Epithelial cell of prostate (primary cell): ENCODE data around the gene SLC10A3.
A peak's percentile ranks its signal among the peaks of the same experiment; 100 is the strongest.
"Not testable (repeated sequence)": the region's sequence is repeated elsewhere in the genome, so short reads cannot be mapped to it uniquely, and the experiment has no call there.

ENCODE experiments used
- DNase-seq: peaks from one replicate; pipeline ENCODE4 v3.0.0-alpha.2; 2011; ENCODE audit warnings: low read depth, low spot score
- H3K27ac ChIP-seq: fragments of 450-650 bp; 2 replicates; pipeline ENCODE4 v1.5.1; 2017; ENCODE audit warnings: mild to moderate bottlenecking

SLC10A3 gene

DNA sequence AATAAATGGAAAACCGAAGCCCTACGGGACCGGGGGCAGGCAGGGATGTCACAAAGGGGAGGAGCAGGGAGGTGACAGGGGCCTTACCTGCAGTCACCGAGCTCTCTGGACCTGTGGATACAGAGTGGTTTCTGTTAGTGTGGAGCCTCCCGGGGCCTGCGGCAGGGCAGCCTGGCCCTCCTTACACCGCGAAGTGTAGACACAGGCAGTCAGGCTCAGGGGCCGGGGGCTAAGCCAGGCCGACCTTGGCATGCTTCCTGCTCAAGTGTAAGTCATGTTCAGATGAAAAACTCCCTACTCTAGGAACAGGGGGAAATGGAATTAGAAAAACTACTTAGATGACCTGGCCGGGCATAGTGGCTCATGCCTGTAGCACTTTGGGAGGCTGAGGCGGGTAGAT is 21.3 kb upstream of the SLC10A3 start:
- no peak for DNase-seq
- no peak overlapping the region for H3K27ac ChIP-seq

DNA sequence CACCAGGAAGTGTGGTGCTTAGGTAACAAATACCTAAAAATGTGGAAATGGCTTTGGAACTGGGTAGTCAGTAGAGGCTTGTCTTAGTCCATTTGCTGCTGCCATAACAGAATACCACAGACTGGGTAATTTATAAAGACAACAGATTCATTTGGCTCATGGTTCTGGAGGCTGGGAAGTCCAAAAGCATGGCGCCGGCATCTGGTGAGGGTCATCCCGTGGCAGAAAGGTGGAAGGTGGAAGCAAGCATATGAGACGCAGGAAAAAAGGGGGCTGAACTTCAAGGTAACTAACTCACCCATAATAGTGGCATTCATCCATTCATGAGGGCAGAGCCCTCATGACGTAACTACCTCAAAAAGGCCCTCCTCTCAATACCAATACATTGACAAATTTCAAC is 19.0 kb upstream of the SLC10A3 start:
- no peak for DNase-seq

DNA sequence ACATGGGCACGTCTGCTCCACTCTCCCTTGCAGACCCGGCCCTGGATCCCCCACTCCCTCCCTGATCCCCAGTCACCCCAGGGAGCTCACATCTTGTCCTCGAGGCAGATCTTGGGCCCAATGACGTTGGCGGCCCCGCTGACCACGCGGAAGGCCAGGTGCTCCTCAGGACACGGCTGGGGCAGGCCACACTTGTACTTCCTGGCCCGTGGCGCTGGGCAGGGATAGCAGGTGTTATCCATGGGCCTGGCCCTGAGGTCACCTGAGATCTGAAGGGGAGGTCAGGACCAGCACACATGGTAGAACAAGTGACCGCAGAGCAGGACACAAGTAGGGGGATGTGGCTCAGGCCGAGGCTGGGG is 17.9 kb upstream of the SLC10A3 start:
- H3K27ac ChIP-seq = no peak overlapping the region
- no peak for DNase-seq

More for the DNA sequence above, 19.0 kb upstream of the SLC10A3 start:
- H3K27ac ChIP-seq = no peak overlapping the region

DNA sequence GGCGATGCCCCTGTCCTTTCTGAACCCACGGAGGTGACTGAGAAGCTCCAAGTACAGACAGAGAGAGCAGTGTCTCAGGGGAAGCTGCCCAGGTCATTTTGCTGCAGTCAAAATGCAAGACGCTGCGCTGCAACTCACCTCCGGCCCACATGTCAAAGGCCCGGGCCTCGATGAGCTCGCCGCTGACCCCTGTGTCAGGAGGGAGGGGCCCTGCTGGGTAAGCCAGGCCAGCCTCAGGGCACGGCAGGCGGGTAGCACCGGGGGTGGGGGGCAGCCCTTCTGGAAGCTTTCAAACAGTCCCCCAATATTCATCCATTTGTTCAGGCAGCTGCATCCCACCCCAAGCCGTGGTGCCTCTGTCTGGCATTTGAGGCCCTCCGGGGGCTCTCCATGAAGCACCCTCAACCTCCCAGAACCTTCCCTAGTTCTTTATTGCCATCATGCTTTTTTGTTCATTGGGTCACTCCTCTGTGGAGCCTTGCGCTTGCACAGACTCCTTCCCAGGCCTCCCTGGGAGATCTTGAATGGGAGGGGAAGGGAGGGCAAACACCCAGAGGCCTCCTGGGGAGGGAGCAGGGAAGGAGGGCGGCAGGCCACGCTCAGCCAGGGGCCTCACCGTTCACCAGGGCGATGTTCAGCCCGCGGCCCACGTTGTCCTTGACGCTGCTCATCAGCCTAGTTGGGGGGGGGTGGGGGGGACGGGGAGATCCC is 17.4 kb upstream of the SLC10A3 start:
- no peak overlapping the region for H3K27ac ChIP-seq
- no peak for DNase-seq

DNA sequence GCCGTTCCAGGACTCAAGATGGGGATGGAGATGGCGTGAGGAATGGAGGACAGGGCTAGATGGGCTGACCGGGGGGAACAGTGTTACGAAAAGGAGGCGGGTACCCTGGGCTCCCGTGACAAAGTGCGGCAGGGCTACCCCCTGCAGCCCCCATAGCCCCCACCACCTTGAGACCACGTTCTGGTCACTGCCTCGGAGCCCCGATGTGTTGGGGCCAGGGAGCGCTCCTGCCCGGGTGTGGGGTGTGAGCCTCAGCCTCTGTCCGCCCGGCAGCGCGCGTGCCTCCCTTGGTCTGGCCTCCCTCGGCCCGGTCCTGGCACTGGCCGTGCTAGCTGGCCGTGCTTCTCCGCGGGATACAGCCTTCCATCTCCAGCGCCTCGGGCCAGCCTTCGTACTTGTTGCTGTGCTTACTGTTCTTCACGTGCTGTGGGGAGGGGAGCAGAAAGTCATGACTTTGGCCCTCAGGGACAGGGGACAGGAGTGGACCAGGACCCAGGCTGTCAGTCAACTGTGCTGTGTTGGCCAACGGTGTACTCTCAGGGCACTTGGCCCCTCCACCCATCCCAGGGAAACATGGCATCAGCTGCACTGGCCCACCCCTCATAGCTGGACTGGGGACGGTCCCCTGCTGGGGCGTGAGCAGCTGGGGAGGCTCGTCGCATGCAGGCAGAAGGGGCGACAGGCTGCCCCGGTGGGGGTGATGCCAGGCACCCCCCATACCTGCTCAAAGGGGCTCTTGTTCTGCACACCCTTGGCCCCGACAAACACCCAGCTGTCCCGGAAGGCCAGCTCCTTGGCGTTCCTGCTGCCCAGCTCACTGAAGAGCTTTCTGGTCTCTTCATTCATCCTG is 16.3 kb upstream of the SLC10A3 start:
- no peak for DNase-seq
- peak overlapping the region; percentile 50 for H3K27ac ChIP-seq

DNA sequence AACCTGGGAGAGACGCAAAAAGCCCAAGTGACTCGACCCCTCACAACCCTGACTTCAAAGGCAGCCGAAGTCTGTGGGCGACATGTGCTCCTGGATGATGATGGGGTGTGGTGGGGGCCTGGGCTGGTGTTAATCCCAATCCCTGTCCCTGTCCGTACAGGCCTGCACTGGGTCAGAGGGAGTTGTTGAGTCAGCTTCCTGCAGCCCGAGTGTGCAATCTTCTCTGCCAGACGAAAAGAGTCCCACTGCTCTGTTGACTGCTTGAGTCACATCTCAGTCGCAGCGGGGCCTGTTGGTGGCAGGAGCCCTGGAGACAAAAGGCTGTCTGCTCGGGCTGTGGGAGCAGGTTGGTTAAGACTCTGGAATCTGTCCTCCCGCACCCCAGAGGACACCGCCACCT is 15.3 kb upstream of the SLC10A3 start:
- H3K27ac ChIP-seq = peak overlapping the region; percentile 50
- DNase-seq = no peak

DNA sequence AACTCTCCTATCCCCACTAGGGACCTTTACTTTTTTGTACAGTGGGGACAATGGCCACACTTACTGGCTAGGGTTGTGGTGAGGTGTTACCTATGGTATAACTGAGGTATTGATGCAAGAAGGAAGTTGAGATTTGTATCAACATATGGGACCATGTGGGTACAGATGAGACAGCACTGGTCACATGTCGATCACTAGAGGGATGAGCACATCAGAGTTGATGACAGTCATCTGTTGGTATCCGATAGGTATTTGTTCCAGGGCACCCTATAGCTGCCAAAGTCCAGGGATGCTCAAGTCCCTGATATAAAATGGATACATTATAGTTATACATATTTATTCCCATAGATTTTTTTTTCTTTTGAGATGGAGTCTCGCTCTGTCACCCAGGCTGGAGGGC is 12.6 kb upstream of the SLC10A3 start:
- DNase-seq = no peak
- no peak overlapping the region for H3K27ac ChIP-seq

DNA sequence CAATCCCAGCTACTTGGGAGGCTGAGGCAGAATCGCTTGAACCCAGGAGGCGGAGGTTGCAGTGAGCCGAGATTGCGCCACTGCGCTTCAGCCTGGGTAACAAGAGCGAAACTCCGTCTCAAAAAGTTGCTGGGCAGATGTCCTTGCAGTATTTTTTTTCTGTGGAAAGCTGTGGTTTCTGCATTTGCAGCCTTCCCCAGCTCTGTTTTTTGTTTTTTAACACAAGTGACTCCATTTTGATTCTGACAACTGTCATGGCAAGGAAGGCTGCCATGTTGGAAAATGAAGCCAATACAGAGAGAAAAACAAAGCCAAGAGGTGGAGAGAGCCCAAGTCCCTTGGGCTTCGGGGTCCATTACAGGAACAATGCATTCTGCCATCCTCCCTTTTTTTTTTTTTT is 11.7 kb upstream of the SLC10A3 start:
- no peak overlapping the region for H3K27ac ChIP-seq
- DNase-seq = no peak

DNA sequence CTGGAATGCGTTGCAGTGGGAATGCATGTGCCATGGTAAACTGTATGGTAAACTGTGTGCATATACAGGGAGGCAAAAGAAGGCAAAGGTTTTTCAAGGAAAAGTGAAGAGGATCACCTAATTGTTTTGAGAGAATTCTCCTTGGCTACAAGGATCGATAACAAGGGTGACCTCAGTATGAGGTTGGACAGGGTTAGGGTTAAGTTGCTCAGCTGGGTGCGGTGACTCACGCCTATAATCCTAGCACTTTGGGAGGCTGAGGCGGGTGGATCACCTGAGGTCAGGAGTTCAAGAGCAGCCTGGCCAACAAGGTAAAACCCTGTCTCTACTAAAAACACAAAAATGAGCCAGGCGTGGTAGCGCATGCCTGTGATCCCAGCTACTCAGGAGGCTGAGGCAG is 11.0 kb upstream of the SLC10A3 start:
- not testable (repeated sequence) for H3K27ac ChIP-seq, DNase-seq

DNA sequence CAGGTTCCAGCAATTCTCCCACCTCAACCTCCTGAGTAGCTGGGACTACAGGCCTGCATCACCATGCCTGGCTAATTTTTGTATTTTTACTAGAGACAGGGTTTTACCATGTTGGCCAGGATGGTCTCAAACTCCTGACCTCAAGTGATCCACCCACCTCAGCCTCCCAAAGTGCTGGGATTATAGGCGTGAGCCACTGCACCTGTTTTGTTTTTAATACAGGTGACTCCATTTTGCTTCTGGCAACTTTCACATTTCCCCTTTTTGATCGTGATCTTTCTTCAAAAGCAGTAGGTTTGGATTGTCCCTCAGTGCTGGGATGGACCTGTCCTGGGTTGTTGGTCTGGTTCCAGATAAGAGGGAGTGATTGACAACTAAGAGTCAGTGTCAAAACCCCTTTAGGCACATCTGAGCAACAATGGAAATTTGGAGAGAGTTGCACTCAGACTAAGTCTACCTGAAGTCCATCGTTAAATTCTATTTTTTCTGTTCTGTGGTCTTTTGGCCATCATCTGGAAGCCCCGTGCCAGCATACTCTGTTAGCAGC is 6.2 kb upstream of the SLC10A3 start:
- not testable (repeated sequence) for H3K27ac ChIP-seq, DNase-seq

DNA sequence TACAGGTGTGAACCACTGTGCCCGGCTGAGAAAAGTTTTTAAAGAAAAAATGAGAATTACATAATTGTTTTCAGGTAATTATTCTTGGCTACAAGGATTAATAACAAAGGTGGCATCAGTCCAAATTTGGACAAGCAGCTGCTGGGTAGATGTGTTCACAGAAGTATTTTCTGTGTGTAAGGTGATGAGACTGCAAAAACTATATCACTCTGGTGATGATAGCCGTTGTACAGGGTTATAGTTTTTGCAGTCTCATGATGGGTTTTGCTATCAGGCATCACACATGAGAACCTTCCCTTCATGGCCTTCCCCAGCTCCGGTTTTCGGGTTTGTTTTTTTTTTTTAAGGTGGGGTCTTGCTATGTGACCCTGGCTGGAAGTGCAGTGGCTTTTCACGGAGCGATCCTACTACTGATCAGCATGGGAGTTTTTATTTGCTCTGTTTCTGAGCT is 5.1 kb upstream of the SLC10A3 start:
- H3K27ac ChIP-seq = no peak overlapping the region
- no peak for DNase-seq

DNA sequence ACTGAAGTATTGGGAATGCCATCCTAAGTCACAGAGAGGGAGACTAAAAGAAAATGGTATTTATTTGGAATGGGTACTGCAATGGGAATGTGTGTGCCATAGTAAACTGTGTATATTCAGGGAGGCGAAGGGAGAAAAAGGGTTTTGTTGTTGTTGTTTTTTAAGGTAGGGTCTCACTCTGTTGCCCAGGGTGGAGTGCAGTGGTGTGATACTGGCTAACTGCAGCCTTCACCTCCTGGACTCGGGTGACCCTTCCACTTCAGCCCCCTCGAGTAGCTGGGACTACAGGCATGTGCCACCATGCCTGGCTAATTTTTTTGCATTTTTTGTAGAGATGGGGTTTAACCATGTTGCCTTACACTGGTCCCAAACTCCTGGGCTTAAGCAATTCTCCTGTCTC is 4.3 kb upstream of the SLC10A3 start:
- no peak for DNase-seq
- no peak overlapping the region for H3K27ac ChIP-seq

DNA sequence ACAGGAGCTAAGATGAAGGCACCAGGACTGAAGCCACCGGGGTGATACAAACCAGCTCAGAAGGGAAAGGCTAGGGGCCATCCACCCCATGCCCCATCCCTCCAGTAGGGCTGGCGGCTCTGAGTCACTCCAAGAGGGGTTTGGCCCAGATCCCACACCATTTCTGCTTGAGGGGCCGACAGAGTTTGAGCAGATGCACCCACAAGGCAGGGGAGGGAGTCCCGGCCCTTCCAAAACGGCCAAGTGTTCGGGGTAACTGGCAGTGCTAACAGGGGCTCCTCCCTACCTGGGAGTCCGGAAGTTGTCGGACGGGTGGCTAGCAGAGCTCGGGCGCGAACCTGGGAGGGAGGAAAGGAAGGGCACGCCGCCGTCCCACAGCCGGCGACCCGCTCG is 412 bp downstream of the SLC10A3 start:
- peak overlapping the region; percentile 71 for H3K27ac ChIP-seq
- no peak for DNase-seq

DNA sequence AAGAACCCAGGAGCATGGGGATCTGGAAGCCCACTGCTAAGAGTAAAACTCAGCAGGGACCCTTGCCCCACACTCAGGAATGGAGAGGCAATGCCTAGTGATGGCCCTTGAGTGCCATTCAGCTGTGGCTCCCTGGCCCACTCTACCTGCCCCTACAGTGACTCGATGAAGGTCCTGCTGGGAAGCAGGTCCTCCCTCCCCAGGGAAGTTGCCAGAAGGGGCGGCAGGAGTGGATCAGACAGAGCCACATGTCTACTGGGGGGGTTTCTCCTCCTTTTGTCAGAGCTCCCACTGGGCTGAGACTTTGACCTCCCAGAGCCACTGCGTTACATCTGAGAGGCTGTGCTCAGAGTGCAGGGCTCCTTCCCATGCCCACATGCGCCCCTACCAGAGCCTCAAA is 1.2 kb downstream of the SLC10A3 start:
- no peak for DNase-seq
- H3K27ac ChIP-seq = peak overlapping the region; percentile 71

DNA sequence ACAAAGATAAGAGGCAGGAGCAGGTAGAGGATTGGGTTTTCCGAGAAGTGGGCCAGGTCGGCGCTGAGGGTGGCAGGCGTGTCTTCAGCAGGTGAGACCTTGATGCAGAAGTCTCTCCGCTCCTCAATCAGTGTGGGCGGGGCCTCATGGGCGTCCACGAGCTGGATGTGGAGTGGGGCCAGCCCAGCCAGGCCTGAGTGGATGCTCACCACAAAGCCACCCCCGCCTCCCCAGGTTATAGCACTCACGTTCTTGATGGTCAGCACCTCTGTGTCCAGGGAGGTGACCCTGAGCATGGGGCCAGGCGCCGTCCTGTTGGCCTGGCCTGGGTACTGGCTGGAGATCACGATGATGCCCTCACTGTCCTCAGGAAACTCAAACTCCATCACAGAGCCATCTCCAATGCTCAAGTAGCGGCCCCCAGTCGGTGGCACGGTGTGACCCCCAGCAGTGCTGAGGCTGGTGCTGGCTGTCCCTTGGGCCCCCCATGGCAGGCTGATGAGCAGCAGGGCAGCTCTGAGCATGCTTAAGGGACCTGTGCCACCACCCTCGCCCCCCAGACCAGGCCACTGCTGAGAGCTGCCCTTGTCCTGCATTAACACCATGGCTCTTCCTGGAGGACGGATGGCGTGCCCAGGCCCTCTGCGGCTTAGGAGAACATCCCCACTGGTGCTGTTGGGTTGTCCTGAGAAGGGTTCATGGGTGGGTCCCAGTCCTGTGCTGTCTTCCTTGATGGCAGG is 1.9 kb downstream of the SLC10A3 start:
- no peak for DNase-seq
- no peak overlapping the region for H3K27ac ChIP-seq

DNA sequence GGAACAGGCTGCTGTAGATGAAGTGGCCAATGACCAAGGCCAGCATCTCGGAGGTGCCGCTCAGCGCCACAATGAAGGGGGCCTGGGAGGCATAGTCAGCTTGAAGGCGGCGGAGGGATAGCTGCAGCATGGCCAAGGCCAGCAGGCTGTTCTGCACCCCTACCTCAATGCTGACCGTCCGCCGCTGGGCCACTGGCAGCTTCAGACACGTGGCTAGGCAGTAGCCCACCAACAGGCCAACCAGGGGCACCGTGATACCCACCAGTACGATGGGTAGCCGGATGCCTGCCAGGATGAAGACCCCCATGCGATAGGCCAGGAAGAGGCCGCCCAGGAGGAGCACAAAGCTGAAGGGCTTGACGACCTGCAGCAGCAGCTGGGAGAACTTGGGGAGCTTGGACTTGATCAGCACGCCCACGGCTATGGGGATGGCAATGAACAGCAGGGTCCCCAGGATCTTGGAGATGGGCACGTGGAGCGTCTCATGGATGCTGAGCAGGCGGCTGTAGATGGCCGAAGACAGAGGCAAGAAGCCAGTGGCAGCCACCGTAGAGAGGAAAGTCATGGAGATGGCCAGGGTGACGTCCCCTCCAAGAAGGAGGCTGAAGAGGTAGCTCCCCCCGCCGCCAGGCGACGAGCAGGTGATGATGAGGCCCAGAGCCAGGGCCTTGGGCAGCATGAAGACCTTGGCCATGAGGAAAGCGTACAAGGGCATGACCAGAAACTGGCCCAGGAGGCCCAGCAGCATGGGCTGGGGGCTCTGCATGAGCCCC is 2.7 kb downstream of the SLC10A3 start:
- no peak for DNase-seq
- H3K27ac ChIP-seq = no peak overlapping the region

DNA sequence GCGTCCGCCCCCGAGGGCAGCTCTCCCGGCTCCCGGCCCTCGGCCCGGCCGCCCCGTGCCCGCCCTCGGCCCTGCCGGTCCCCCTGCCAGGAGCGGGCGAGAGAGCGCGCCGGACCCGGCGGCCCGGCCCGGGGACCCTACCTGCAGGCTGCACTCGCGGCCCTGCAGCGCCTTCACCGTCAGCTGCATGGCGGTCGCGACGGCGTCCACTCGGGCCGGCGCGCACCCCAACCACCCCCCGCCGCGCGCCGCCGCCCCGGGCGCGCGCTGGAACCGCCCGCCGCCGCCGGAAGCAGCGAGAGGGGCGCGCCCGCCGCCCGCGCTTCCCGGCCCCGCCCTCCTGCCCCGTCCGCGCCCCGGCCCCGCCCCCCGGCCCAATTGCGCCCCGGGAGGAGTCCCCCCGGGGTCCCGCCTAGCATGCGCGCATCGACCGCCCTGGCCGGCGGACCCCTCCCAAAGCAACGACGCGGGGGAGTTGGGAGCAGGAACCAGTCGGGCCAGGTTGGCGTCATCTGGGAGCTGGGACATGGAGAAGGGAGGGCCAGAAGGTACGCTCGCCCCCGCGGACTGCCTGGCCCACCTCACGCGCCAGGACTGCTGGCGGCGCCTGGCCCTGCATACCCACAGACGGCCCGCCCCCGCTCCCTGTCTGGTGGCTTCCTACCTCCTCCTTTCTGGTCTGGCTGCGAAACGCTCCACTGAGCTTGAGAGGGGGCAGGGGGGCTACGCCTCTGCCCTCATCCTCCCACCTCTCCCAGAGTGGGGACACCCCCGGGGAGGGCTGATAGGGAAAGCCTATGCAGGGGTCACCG is 3.8 kb downstream of the SLC10A3 start, which contains the start of gene UBL4A:
Gene UBL4A (minus strand): TSS at position 220 of the 812 bp plus-strand sequence. CDS start 31 bp downstream, at position 189.
- DNase-seq = no peak
- peak within 1 kb of the TSS; percentile 65 for H3K27ac ChIP-seq

DNA sequence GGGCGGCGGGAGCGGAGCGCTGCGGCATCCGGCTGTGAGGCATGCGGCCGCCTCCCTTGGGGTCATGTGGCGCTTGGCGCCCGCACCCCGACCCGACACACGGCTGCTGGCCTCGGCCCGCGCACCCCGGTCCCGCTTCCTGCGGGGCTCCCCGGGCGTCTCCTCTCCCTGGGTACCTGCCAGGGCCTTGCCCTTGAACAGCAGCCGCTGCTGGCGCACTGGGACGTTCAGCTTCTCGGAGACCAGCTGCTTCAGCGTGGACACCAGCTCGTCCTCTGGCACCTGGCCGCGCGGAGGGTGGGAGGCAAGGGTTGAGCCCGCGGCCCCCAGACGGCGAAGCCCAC is 4.4 kb downstream of the SLC10A3 start:
- DNase-seq = no peak
- peak overlapping the region; percentile 65 for H3K27ac ChIP-seq
